HEK293T (cell line): ENCODE data around the gene SERTAD4.

Source experiments
- ARNT ChIP-seq: fragments of 450-650 bp; IDR thresholded peaks from 2 replicates; pipeline ENCODE4 v1.6.1; 2017; ENCODE audit warnings: mild to moderate bottlenecking
- BHLHE40 ChIP-seq: fragments of 450-650 bp; IDR thresholded peaks from 2 replicates; pipeline ENCODE4 v1.6.1; 2016; ENCODE audit warnings: mild to moderate bottlenecking, moderate library complexity, borderline replicate concordance
- FOXA1 ChIP-seq: fragments of 450-650 bp; IDR thresholded peaks from 2 replicates; pipeline ENCODE4 v1.6.1; 2016; ENCODE audit warnings: mild to moderate bottlenecking
- SUZ12 ChIP-seq: fragments of 450-650 bp; IDR thresholded peaks from 2 replicates; pipeline ENCODE4 v1.6.1; 2016; ENCODE audit warnings: mild to moderate bottlenecking

DNA sequence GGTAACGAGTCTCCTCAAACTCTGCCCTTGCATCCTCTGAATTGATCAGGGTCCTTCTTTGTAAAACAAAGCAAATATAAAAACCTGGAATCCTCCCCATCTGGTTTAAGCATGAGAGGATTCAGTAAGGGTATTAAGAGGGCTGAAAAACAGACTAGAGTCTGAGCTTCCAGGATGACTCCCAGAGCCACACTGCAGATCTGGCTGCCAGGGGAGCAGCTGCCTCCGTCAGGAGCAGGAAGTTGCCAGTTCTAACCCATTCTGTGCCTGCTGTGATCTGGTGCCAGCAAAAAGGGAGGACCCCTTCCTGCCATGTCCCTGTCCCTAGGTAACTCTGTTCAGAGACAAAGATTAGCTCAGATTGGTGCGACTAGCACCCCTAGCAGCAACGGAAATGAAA, 27.5 kb downstream of the SERTAD4 start:
- no peak for TF ChIP-seq FOXA1
- TF ChIP-seq ARNT = no peak
- TF ChIP-seq BHLHE40 = no peak
- no peak for TF ChIP-seq SUZ12
